Ammon's horn (tissue), 1 donor: ENCODE data around the gene ZFX.

ENCODE experiments used
- DNase-seq: peaks from one replicate; pipeline ENCODE4 v3.0.0-alpha.2; 2016; ENCODE audit warnings: low spot score

ZFX gene

GRCh38 chrX:24202465-24203031 is 53.0 kb downstream of the ZFX start:
- no peak for DNase-seq

DNA sequence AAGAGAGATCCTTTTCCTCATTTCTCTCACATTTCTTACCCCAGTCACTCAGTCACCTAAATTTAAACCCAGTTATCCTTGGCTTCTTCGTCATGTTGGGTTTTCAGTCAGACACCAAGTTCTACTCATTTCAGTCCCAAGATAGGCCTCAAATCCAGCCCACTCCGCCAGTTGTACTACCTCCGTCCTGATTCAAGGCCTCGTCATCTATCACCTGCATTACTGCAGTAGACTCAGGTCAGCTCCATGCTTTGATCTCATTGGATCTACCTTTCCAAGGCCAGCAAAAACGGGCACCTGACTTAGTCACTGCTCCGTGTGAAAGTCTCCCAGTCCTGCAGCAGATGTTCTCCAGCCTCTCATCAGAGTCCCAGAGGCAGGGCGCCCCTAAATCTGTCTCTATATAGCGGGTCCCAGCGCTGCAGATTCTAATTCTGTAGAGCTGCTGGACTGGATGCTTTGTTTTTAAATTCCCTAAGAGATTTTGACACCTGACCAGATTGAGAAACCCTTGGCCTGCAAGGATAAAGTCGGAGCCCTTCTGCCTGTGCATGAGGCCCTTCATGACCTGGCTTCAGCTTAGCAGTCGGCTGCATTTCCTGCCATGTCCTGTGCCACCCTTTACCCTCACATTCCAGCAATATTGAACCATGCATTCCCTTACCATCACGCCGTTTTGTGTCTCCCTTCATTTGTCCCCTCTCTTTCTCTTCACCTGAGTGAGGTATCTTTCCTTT is 53.7 kb downstream of the ZFX start:
- DNase-seq, result no peak

- no peak for DNase-seq
Measured at GRCh38 chrX:24204331-24204730, 54.8 kb downstream of the ZFX start.

- DNase-seq, result no peak
Measured at GRCh38 chrX:24204958-24205357, 55.4 kb downstream of the ZFX start.

- no peak for DNase-seq
Measured at GRCh38 chrX:24207826-24208225, 58.3 kb downstream of the ZFX start.

DNA sequence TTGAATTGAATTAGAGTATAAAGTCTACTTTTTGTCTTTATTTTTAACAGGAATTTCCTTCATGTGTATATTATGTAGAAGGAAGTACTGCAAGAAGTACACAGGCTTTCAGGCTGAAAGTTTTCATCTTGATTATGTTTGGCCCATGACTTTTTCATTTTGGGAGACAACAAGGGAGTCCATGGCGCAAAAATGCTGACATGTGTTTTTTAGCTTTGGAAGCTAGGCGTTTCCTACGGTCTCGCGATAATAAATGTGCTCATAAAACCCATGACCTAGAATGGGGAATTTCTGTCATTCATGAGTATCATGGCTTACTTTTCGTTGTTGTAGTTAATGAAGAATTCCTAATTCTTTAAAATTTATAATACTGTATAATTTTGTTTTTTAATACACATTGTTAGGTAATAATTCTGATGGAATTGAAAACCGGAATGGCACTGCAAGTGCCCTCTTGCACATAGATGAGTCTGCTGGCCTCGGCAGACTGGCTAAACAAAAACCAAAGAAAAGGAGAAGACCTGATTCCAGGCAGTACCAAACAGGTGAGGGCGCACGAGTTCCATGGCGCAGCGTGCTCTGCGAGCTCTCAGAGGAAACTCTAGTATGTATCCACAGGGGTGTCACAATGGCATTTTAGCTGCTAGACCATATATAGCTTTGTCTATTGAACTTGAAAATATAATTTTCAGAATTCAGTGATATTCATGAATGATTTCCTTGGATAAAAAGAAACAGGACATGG is 59.1 kb downstream of the ZFX start:
- no peak for DNase-seq

- DNase-seq, result no peak
Measured at GRCh38 chrX:24210190-24210589, 60.7 kb downstream of the ZFX start.

- DNase-seq, result no peak
Measured at GRCh38 chrX:24214568-24214967, 65.0 kb downstream of the ZFX start.

DNA sequence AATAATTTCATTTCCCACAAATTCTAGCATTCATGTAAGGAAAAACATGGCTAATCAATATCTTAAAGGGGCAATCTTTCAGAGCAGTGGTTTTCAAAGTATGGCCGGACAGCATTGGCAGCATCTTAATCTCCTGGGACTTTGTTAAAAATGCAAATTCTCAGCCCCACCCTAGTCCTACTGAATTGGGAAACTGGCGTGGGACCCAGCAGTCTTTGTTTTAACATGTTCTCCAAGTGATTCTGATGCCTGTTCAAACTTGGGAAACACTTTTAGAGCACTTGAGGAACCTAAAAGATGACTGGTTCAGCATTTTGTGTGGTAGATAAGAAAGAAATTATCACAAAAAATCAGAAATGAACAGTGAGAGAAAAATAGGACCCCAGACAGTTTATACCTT is 65.7 kb downstream of the ZFX start:
- DNase-seq, result no peak

- DNase-seq, result no peak
Measured at GRCh38 chrX:24216037-24216436, 66.5 kb downstream of the ZFX start.

DNA sequence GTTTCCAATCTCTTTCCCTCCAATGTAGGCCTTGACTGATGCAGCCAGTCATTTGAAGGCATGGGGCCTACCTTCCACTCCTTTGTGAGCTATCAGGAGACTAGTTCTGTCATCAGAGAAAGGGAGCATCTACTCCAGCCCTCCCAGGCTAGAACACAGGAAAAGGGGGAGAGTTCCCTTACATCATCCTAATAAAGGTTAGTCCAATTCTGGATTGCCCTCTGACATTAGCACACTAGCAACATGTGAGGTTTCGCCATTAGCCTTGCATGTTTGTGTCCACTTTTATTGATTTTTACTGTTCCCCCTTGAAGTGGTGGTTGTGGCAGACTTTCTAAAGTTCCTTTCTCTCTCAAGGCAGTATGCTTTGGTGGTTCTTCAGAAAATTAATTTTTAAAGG is 67.3 kb downstream of the ZFX start:
- DNase-seq, result no peak

DNA sequence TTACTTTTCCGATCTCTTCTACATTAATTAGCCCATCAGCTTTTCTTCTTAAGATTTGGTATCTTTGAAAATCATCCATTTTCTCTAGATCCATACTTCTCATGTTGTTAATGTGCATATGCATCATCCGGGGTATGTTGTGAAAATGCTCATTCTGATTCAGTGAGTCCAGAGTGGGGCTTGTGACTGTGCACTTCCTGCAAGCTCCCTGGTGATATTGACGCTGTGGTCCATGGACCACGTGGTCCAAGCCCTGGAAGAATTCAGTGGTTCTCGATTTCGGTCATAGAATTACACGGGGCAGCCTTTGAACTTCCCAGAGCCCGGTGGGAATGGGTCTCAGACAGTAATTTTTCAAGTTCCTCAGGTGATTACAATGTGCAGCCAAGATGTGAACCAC is 69.8 kb downstream of the ZFX start:
- DNase-seq, result no peak

GRCh38 chrX:24221872-24222271 is 72.3 kb downstream of the ZFX start:
- no peak for DNase-seq

GRCh38 chrX:24225265-24225664 is 75.7 kb downstream of the ZFX start:
- DNase-seq, result no peak

DNA sequence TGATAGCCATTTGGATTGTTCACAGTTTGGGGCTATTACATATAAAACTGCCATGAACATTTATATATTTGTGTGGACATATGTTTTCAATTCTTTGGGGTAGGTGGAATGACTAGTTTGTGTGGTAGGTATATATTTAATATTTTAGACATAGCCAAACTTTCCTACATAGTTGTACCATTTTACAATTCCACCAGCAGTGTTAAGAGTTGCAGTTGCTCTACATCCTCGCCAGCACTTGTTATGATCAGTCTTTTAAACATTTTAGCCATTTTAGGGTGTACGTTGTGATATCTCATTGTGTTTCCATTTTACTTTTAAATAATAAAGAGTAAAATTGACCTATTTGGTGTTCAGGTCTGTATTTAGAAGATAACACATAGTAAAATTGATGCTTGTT is 76.6 kb downstream of the ZFX start:
- no peak for DNase-seq

DNA sequence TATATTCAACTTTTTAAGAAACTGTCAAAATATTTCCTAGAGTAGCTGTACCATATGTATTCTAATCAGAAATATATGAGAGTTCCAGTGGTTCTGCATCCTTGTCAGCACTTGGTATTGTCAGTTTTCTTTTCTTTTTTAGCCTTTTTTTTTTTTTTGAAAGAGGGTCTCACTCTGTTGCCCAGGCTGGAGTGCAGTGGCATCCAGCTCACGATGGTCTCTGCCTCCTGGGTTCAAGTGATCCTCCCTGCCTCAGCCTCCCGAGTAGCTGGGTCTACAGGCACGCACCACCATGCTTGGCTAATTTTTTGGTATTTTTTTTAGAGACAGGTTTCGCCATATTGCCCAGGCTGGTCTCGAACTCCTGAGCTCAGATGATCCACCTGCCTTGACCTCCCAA is 79.1 kb downstream of the ZFX start:
- no peak for DNase-seq

DNA sequence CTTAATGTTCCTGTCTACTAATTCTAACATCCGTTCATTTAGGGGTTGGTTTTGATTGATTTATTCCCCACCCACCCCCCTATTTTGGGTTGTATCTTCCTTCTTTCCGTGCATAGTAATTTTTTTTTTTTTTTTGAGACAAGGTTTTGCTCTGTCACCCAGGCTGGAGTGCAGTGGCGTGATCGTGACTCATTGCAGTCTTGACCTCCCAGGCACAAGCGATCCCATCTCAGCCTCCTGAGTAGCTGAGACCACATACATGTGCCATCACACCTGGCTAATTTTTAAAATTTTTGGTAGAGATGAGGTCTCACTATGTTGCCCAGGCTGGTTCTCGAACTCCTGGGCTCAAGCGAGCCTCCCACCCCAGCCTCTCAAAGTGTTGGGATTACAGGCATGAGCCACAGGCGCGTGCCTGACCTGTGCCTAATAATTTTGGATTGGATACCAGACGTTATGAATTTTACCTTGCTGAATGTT is 79.9 kb downstream of the ZFX start:
- no peak for DNase-seq

- DNase-seq, result no peak
Measured at GRCh38 chrX:24229976-24230375, 80.4 kb downstream of the ZFX start.

GRCh38 chrX:24231131-24231540 is 81.6 kb downstream of the ZFX start:
- peak; percentile 27 for DNase-seq

DNA sequence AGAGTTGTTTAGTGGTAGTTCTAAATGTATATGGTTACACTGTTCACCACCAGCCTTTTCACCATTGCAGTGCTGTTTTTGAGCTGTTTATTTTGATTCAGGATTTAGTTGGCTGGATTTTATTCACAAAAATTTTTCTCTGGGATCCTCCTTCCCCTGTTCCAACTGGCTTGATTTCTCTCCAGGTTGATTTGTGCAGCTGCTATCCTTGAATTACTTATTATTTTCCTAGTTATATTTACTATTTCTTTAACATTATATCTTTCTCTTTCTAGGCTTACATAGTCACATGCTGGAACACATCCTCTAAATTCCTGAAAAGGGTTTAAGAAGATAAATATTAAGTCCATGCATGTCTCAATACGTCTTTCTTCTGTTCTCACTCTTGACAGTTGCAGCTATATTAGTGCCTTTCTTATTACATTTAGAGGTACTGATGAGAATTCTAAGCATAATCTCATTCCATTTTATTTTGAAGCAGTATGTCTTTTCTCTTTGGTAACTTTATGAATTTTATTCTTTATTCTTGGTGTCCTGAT is 82.2 kb downstream of the ZFX start:
- no peak for DNase-seq

DNA sequence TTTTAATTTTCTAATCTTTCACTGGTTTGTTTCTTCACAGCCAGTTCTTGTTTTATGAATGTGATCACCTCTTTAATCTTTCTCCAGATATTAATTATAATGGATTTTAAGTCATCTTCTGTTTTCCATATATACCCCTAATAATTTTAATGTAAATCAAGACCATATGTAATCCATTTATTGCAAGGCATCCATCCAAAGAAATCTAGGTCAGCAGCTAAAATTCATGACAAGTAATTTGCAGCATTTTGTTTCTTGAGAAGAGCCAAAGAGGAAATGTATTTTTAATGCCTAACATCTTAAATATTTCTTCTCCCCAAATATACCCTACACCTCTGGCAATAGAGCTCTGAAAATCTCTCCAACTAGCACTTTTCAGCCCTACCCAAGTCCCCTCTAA is 83.3 kb downstream of the ZFX start:
- DNase-seq, result no peak

DNA sequence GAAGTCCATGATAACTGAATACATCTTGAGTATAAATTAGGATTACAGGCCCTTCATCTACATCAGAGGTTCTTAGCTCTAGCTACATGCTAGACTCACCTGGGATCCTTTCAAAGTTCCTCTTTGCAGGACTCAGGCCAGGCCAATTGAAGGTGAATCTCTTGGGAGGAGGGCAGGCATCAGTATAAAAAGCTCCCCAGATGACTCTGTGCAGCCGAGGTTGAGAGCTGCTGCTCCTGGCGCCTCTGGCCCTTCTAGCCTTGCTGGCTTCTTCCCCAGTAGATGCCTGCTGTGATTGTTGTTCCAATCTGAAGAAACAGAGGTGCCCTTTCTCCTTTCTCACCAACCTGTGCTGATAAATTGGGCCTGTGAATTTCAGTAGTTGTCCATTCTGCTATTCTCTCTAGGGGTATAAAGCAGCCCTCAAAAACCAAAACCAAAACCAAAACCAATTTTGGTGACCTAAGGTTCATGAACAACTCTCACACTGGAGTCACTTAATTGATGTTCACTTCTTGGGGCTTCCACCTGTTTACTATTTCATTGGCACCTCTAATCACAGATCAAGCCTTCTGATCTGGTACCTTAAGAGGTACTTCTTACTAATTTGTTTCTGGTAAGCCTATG is 85.7 kb downstream of the ZFX start:
- no peak for DNase-seq
